Heart left ventricle (tissue), 13 donors: ENCODE data around the gene MAP2K5.

Experiments used
- POLR2A ChIP-seq, 2 donors: fragments of 450-650 bp; IDR thresholded peaks; one replicate each; pipeline ENCODE4 v1.6.1; 2017; ENCODE audit warnings: antibody characterized with exemption in 2 of 2, mild to moderate bottlenecking in 2 of 2, moderate library complexity in 2 of 2
- TF ChIP-seq, protein P1 (sequence below), 12 donors: fragments of 200-600 bp; sonication (generic) in 4 of 12; IDR thresholded peaks; one replicate each; pipeline versions ENCODE4 v1.5.0 to v1.8.0; 2018 to 2022; ENCODE audit warnings: antibody characterized with exemption in 12 of 12, mild to moderate bottlenecking in 5 of 12
- donor health status: ischemic (EF 13 %, LVEDD 7.1; RV severe dilation, severe dysfunction).
- donor health status: DM: no; HTN: yes; CAD: no.
- donor health status: DM: no; HTN: no; CAD: no.
- donor health status: ischemic (EF 25% LVEDD 6.9; RV normal size, moderate dysfunction).
- donor health status: ischemic (EF 25% LVEDD 5.7; RV mildly dilated, moderate dysfunction).
- donor health status: ischemic (EF 35%, LVEDD 5.7; RV mildly dilated, moderate dysfunction).
- donor health status: nonischemic (EF 11% LVEDD 7.7; RV severe dilation, severe dysfunction).
- donor health status: DM: yes; HTN: yes; CAD: no.
- donor health status: PGD.
- donor health status: ischemic (EF 29% LVEDD 5.4; RV normal size, mild dysfunction).
- donor health status: nonischemic (EF 23%, LVEDD 6.1; RV moderate dilation, normal function).

DNA sequence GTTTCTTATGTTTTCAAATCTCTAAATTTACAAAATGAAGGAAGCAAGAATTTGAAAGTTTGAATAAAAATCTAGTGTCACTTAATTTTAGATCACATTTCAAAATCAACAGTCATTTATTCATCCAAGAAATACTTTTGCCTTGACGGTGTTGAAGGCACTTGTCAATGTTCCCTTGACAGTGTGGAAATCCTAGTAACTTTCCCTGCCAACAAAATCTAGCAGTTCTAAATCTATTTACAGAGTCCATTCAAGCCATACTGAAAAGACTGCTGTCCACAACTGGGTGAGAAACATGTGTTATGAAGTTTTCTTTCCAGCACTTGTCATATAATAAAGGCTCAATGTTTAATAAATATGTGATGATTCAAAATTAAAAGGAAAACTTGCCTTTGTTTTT, 8.6 kb upstream of the MAP2K5 start:
- TF ChIP-seq, protein P1, sequence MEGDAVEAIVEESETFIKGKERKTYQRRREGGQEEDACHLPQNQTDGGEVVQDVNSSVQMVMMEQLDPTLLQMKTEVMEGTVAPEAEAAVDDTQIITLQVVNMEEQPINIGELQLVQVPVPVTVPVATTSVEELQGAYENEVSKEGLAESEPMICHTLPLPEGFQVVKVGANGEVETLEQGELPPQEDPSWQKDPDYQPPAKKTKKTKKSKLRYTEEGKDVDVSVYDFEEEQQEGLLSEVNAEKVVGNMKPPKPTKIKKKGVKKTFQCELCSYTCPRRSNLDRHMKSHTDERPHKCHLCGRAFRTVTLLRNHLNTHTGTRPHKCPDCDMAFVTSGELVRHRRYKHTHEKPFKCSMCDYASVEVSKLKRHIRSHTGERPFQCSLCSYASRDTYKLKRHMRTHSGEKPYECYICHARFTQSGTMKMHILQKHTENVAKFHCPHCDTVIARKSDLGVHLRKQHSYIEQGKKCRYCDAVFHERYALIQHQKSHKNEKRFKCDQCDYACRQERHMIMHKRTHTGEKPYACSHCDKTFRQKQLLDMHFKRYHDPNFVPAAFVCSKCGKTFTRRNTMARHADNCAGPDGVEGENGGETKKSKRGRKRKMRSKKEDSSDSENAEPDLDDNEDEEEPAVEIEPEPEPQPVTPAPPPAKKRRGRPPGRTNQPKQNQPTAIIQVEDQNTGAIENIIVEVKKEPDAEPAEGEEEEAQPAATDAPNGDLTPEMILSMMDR (IDR thresholded peaks at IDR 0.05): no peak
- no peak for TF ChIP-seq POLR2A (IDR thresholded peaks at IDR 0.05)
